ENCODE data around the gene TAF11L13.
"Not testable (repeated sequence)": the region's sequence is repeated elsewhere in the genome, so short reads cannot be mapped to it uniquely, and the experiment has no call there.

Gene TAF11L13

GRCh38 chr5:17619354-17619753 is 12.5 kb upstream of the TAF11L13 start:
- Histone ChIP-seq H3K36me3 (ENCODE audit: control insufficient read depth in 5 of 5, insufficient read depth in 5 of 5, low read length in 5 of 5) (no peaks in the 10 kb centered on the region), H3K27ac (ENCODE audit: low read depth, low read length) (no peak overlapping the region), H3K27me3 (ENCODE audit: control insufficient read depth in 5 of 5, insufficient read depth in 4 of 5, low read length in 5 of 5) (no peaks in the 10 kb centered on the region), H3K9me3 (ENCODE audit: control insufficient read depth in 5 of 5, low read length in 5 of 5) (no peaks in the 10 kb centered on the region), H3K4me1 (ENCODE audit: control insufficient read depth in 5 of 5, insufficient read depth in 5 of 5, low read length in 5 of 5) (no peaks in the 10 kb centered on the region), H3K9ac (ENCODE audit: low read length in 5 of 5) (no peak overlapping the region), H3K4me3 (ENCODE audit: low read depth in 1 of 5, low read length in 5 of 5) (no peak overlapping the region)

GRCh38 chr5:17620627-17621026 is 11.3 kb upstream of the TAF11L13 start:
- Histone ChIP-seq H3K4me3 (ENCODE audit: low read depth in 1 of 5, low read length in 5 of 5) (no peak overlapping the region), H3K27me3 (ENCODE audit: control insufficient read depth in 5 of 5, insufficient read depth in 4 of 5, low read length in 5 of 5) (no peaks in the 10 kb centered on the region), H3K9me3 (ENCODE audit: control insufficient read depth in 5 of 5, low read length in 5 of 5) (no peaks in the 10 kb centered on the region), H3K27ac (ENCODE audit: low read depth, low read length) (no peak overlapping the region), H3K36me3 (ENCODE audit: control insufficient read depth in 5 of 5, insufficient read depth in 5 of 5, low read length in 5 of 5) (no peaks in the 10 kb centered on the region), H3K4me1 (ENCODE audit: control insufficient read depth in 5 of 5, insufficient read depth in 5 of 5, low read length in 5 of 5) (no peaks in the 10 kb centered on the region), H3K9ac (ENCODE audit: low read length in 5 of 5) (no peak overlapping the region)

- Histone ChIP-seq H3K36me3 (ENCODE audit: control insufficient read depth in 5 of 5, insufficient read depth in 5 of 5, low read length in 5 of 5) (no peaks in the 10 kb centered on the region), H3K9ac (ENCODE audit: low read length in 5 of 5) (no peak overlapping the region), H3K9me3 (ENCODE audit: control insufficient read depth in 5 of 5, low read length in 5 of 5) (no peaks in the 10 kb centered on the region), H3K4me3 (ENCODE audit: low read depth in 1 of 5, low read length in 5 of 5) (no peak overlapping the region), H3K27me3 (ENCODE audit: control insufficient read depth in 5 of 5, insufficient read depth in 4 of 5, low read length in 5 of 5) (no peaks in the 10 kb centered on the region), H3K27ac (ENCODE audit: low read depth, low read length) (no peak overlapping the region), H3K4me1 (ENCODE audit: control insufficient read depth in 5 of 5, insufficient read depth in 5 of 5, low read length in 5 of 5) (no peaks in the 10 kb centered on the region)
Observed at GRCh38 chr5:17625686-17626085, 6.2 kb upstream of the TAF11L13 start.

- Histone ChIP-seq H3K9ac (ENCODE audit: low read length in 5 of 5) (no peak within 1 kb of the TSS), H3K27ac (ENCODE audit: low read depth, low read length) (no peak within 1 kb of the TSS), H3K9me3 (ENCODE audit: control insufficient read depth in 5 of 5, low read length in 5 of 5) (no peaks in the 10 kb centered on the region), H3K27me3 (ENCODE audit: control insufficient read depth in 5 of 5, insufficient read depth in 4 of 5, low read length in 5 of 5) (no peaks in the 10 kb centered on the region), H3K36me3 (ENCODE audit: control insufficient read depth in 5 of 5, insufficient read depth in 5 of 5, low read length in 5 of 5) (no peaks in the 10 kb centered on the region), H3K4me3 (ENCODE audit: low read depth in 1 of 5, low read length in 5 of 5) (no peak within 1 kb of the TSS), H3K4me1 (ENCODE audit: control insufficient read depth in 5 of 5, insufficient read depth in 5 of 5, low read length in 5 of 5) (no peaks in the 10 kb centered on the region)
Observed at GRCh38 chr5:17634160-17634559, 2.3 kb downstream of the TAF11L13 start, which contains the start of gene TAF11L14. TAF11L14 (plus strand) TSS chr5:17634460.

- not testable (repeated sequence) for H3K9me3 ChIP-seq (ENCODE audit: control insufficient read depth in 5 of 5, low read length in 5 of 5); H3K27ac ChIP-seq (ENCODE audit: low read depth, low read length); H3K36me3 ChIP-seq (ENCODE audit: control insufficient read depth in 5 of 5, insufficient read depth in 5 of 5, low read length in 5 of 5); H3K9ac ChIP-seq (ENCODE audit: low read length in 5 of 5); H3K27me3 ChIP-seq (ENCODE audit: control insufficient read depth in 5 of 5, insufficient read depth in 4 of 5, low read length in 5 of 5); H3K4me3 ChIP-seq (ENCODE audit: low read depth in 1 of 5, low read length in 5 of 5); H3K4me1 ChIP-seq (ENCODE audit: control insufficient read depth in 5 of 5, insufficient read depth in 5 of 5, low read length in 5 of 5)
Observed at GRCh38 chr5:17649232-17649631, 17.3 kb downstream of the TAF11L13 start.

- H3K27ac ChIP-seq (ENCODE audit: low read depth, low read length); H3K9me3 ChIP-seq (ENCODE audit: control insufficient read depth in 5 of 5, low read length in 5 of 5); H3K4me1 ChIP-seq (ENCODE audit: control insufficient read depth in 5 of 5, insufficient read depth in 5 of 5, low read length in 5 of 5): not testable (repeated sequence)
Observed at GRCh38 chr5:17655201-17655759, 23.4 kb downstream of the TAF11L13 start.

GRCh38 chr5:17655921-17656320 is 24.0 kb downstream of the TAF11L13 start:
- no peaks in the 10 kb centered on the region for H3K27me3 ChIP-seq (ENCODE audit: control insufficient read depth in 5 of 5, insufficient read depth in 4 of 5, low read length in 5 of 5)
- H3K4me3 ChIP-seq (ENCODE audit: low read depth in 1 of 5, low read length in 5 of 5), result no peak overlapping the region
- H3K27ac ChIP-seq (ENCODE audit: low read depth, low read length), result no peak overlapping the region
- H3K9me3 ChIP-seq (ENCODE audit: control insufficient read depth in 5 of 5, low read length in 5 of 5), result no peaks in the 10 kb centered on the region
- H3K36me3 ChIP-seq (ENCODE audit: control insufficient read depth in 5 of 5, insufficient read depth in 5 of 5, low read length in 5 of 5), result no peaks in the 10 kb centered on the region
- no peaks in the 10 kb centered on the region for H3K4me1 ChIP-seq (ENCODE audit: control insufficient read depth in 5 of 5, insufficient read depth in 5 of 5, low read length in 5 of 5)
- H3K9ac ChIP-seq (ENCODE audit: low read length in 5 of 5), result no peak overlapping the region

More at GRCh38 chr5:17655201-17655759, 23.4 kb downstream of the TAF11L13 start:
- H3K27me3 ChIP-seq (ENCODE audit: control insufficient read depth in 5 of 5, insufficient read depth in 4 of 5, low read length in 5 of 5); H3K36me3 ChIP-seq (ENCODE audit: control insufficient read depth in 5 of 5, insufficient read depth in 5 of 5, low read length in 5 of 5); H3K9ac ChIP-seq (ENCODE audit: low read length in 5 of 5); H3K4me3 ChIP-seq (ENCODE audit: low read depth in 1 of 5, low read length in 5 of 5): not testable (repeated sequence)

- Histone ChIP-seq H3K4me1 (ENCODE audit: control insufficient read depth in 5 of 5, insufficient read depth in 5 of 5, low read length in 5 of 5) (no peaks in the 10 kb centered on the region), H3K9ac (ENCODE audit: low read length in 5 of 5) (no peak overlapping the region), H3K27me3 (ENCODE audit: control insufficient read depth in 5 of 5, insufficient read depth in 4 of 5, low read length in 5 of 5) (no peaks in the 10 kb centered on the region), H3K4me3 (ENCODE audit: low read depth in 1 of 5, low read length in 5 of 5) (no peak overlapping the region), H3K9me3 (ENCODE audit: control insufficient read depth in 5 of 5, low read length in 5 of 5) (peaks cover 0 to 7% (median 0%) of the 10 kb centered on the region in 5 donors), H3K36me3 (ENCODE audit: control insufficient read depth in 5 of 5, insufficient read depth in 5 of 5, low read length in 5 of 5) (no peaks in the 10 kb centered on the region), H3K27ac (ENCODE audit: low read depth, low read length) (no peak overlapping the region)
Observed at GRCh38 chr5:17663182-17663581, 31.3 kb downstream of the TAF11L13 start.

- no peak overlapping the region for H3K27ac ChIP-seq (ENCODE audit: low read depth, low read length)
- H3K4me3 ChIP-seq (ENCODE audit: low read depth in 1 of 5, low read length in 5 of 5), result no peak overlapping the region
- no peaks in the 10 kb centered on the region for H3K27me3 ChIP-seq (ENCODE audit: control insufficient read depth in 5 of 5, insufficient read depth in 4 of 5, low read length in 5 of 5)
- peaks cover 0 to 9% (median 5%) of the 10 kb centered on the region in 5 donors for H3K9me3 ChIP-seq (ENCODE audit: control insufficient read depth in 5 of 5, low read length in 5 of 5)
- no peak overlapping the region for H3K9ac ChIP-seq (ENCODE audit: low read length in 5 of 5)
- no peaks in the 10 kb centered on the region for H3K36me3 ChIP-seq (ENCODE audit: control insufficient read depth in 5 of 5, insufficient read depth in 5 of 5, low read length in 5 of 5)
- H3K4me1 ChIP-seq (ENCODE audit: control insufficient read depth in 5 of 5, insufficient read depth in 5 of 5, low read length in 5 of 5), result no peaks in the 10 kb centered on the region
Observed at GRCh38 chr5:17665836-17666235, 33.9 kb downstream of the TAF11L13 start.

- Histone ChIP-seq H3K27ac (ENCODE audit: low read depth, low read length) (no peak overlapping the region), H3K4me3 (ENCODE audit: low read depth in 1 of 5, low read length in 5 of 5) (no peak overlapping the region), H3K36me3 (ENCODE audit: control insufficient read depth in 5 of 5, insufficient read depth in 5 of 5, low read length in 5 of 5) (no peaks in the 10 kb centered on the region), H3K9me3 (ENCODE audit: control insufficient read depth in 5 of 5, low read length in 5 of 5) (peaks cover 0 to 10% (median 9%) of the 10 kb centered on the region in 5 donors), H3K9ac (ENCODE audit: low read length in 5 of 5) (no peak overlapping the region), H3K27me3 (ENCODE audit: control insufficient read depth in 5 of 5, insufficient read depth in 4 of 5, low read length in 5 of 5) (no peaks in the 10 kb centered on the region), H3K4me1 (ENCODE audit: control insufficient read depth in 5 of 5, insufficient read depth in 5 of 5, low read length in 5 of 5) (no peaks in the 10 kb centered on the region)
Observed at GRCh38 chr5:17666726-17667235, 34.9 kb downstream of the TAF11L13 start.
